IMR-90 (cell line): Measurements from ENCODE around the gene AIDA. TPM values are rescaled to one million over a fixed set of nuclear protein-coding genes. Genes with fewer than 3 reads are reported as not detected.
A peak's percentile ranks its signal among the peaks of the same experiment; 100 is the strongest.

Experiments
- ATAC-seq: fragments of 200-7000 bp; cut with Tn5 transposase; 2 replicates; pipeline ENCODE4 v1.9.1; 2020; ENCODE audit warnings: low read depth, mild to moderate bottlenecking, moderate library complexity
- BruUV-seq: library from RNA; stranded (reverse); fragments of 400-500 nt; replicated peaks from 2 replicates; lab custom pipeline; 2021; lab: Mats Ljungman, UMichigan
- CTCF ChIA-PET: fragments of 300-600 bp; formaldehyde crosslinking; extraction: SDS; loops from one replicate; lab custom pipeline; 2021; ENCODE audit warnings: antibody characterized with exemption; lab: Yijun Ruan, JAX
- POLR2A ChIA-PET: fragments of 300-600 bp; sonication (Branson Sonifier 250); formaldehyde crosslinking; loops from one replicate; lab custom pipeline; 2022; ENCODE audit warnings: antibody characterized with exemption; ENCODE audit not compliant: unreplicated experiment; lab: Charles Lee
- DNase-seq: peaks from one replicate; pipeline ENCODE4 v3.0.0; 2013
- H2AFZ ChIP-seq: replicated peaks from 2 replicates; pipeline ENCODE3; 2013; ENCODE audit warnings: low read length, mild to moderate bottlenecking; ENCODE audit not compliant: poor library complexity
- H2AK5ac ChIP-seq: 2 replicates; pipeline ENCODE4 v1.6.1; 2013; ENCODE audit warnings: low read depth, low read length, inconsistent platforms
- H2AK9ac ChIP-seq: replicated peaks from 2 replicates; pipeline ENCODE3; 2013; ENCODE audit warnings: mild to moderate bottlenecking, low read depth, low read length, moderate library complexity; ENCODE audit not compliant: poor library complexity
- H2BK120ac ChIP-seq: 2 replicates; pipeline ENCODE4 v1.6.1; 2013; ENCODE audit warnings: low read depth, low read length, inconsistent platforms
- H2BK15ac ChIP-seq: 3 replicates; pipeline ENCODE4 v1.6.1; 2013; ENCODE audit warnings: low read depth, low read length, inconsistent platforms
- H2BK20ac ChIP-seq: 2 replicates; pipeline ENCODE4 v1.6.1; 2013; ENCODE audit warnings: low read depth, mild to moderate bottlenecking, inconsistent platforms, low read length, moderate library complexity
- H2BK5ac ChIP-seq: 2 replicates; pipeline ENCODE4 v1.6.1; 2013; ENCODE audit warnings: mild to moderate bottlenecking, low read depth, low read length, inconsistent platforms; ENCODE audit not compliant: poor library complexity, severe bottlenecking
- H3K14ac ChIP-seq: replicated peaks from 2 replicates; pipeline ENCODE4 v1.6.1; 2013; ENCODE audit warnings: low read depth, low read length, inconsistent platforms
- H3K18ac ChIP-seq: 2 replicates; pipeline ENCODE4 v1.6.1; 2013; ENCODE audit warnings: low read depth, low read length, control low read depth
- H3K23ac ChIP-seq: 2 replicates; pipeline ENCODE4 v1.6.1; 2013; ENCODE audit warnings: low read depth, low read length, inconsistent platforms
- H3K27ac ChIP-seq: 2 replicates; pipeline ENCODE4 v1.5.1; 2013; ENCODE audit warnings: mild to moderate bottlenecking, control low read depth, low read length; ENCODE audit not compliant: insufficient read depth
- H3K27me3 ChIP-seq: 2 replicates; pipeline ENCODE4 v1.6.1; 2013; ENCODE audit warnings: low read length; ENCODE audit not compliant: control insufficient read depth, insufficient read depth
- H3K36me3 ChIP-seq: 2 replicates; pipeline ENCODE4 v1.6.1; 2013; ENCODE audit warnings: low read length, mixed read lengths; ENCODE audit not compliant: control insufficient read depth, insufficient read depth
- H3K4ac ChIP-seq: 2 replicates; pipeline ENCODE4 v1.6.1; 2013; ENCODE audit warnings: low read depth, low read length, inconsistent platforms
- H3K4me1 ChIP-seq: 2 replicates; pipeline ENCODE4 v1.6.1; 2013; ENCODE audit warnings: low read length, mixed read lengths; ENCODE audit not compliant: control insufficient read depth, insufficient read depth
- H3K4me2 ChIP-seq: 2 replicates; pipeline ENCODE4 v1.6.1; 2013; ENCODE audit warnings: low read depth, mild to moderate bottlenecking, control low read depth, low read length, moderate library complexity
- H3K4me3 ChIP-seq: 2 replicates; pipeline ENCODE4 v1.5.1; 2013; ENCODE audit warnings: low read depth, mild to moderate bottlenecking, control low read depth, low read length, moderate library complexity; ENCODE audit not compliant: insufficient read depth
- H3K56ac ChIP-seq: 2 replicates; pipeline ENCODE4 v1.6.1; 2013; ENCODE audit warnings: low read length, inconsistent platforms; ENCODE audit not compliant: insufficient read depth; ENCODE audit errors: extremely low read depth
- H3K79me1 ChIP-seq, 2 experiments: 2 replicates each; pipeline ENCODE4 v1.6.1; 2013; ENCODE audit warnings: low read length in 2 of 2, inconsistent platforms in 1 of 2, low read depth in 1 of 2
- H3K9ac ChIP-seq: 2 replicates; pipeline ENCODE4 v1.6.1; 2013; ENCODE audit warnings: low read depth, low read length, control low read depth
- H3K9me1 ChIP-seq: 2 replicates; pipeline ENCODE4 v1.6.1; 2013; ENCODE audit warnings: low read length, inconsistent platforms; ENCODE audit not compliant: insufficient read depth
- H3K9me3 ChIP-seq: 2 replicates; pipeline ENCODE4 v1.6.1; 2013; ENCODE audit warnings: low read length; ENCODE audit not compliant: control insufficient read depth, insufficient read depth
- H4K20me1 ChIP-seq: 2 replicates; pipeline ENCODE4 v1.6.1; 2013; ENCODE audit warnings: low read length, inconsistent platforms; ENCODE audit not compliant: insufficient read depth
- H4K5ac ChIP-seq: 2 replicates; pipeline ENCODE4 v1.6.1; 2013; ENCODE audit warnings: mild to moderate bottlenecking, low read depth, low read length, control low read depth
- H4K8ac ChIP-seq, 2 experiments: 2 replicates each; pipeline ENCODE4 v1.6.1; 2013; ENCODE audit warnings: low read depth in 2 of 2, low read length in 2 of 2, control low read depth in 1 of 2, inconsistent platforms in 1 of 2
- H4K91ac ChIP-seq: 2 replicates; pipeline ENCODE4 v1.6.1; 2013; ENCODE audit warnings: low read depth, low read length, inconsistent platforms; ENCODE audit not compliant: insufficient read depth
- CHD1 ChIP-seq: IDR thresholded peaks from 2 replicates; pipeline ENCODE4 v1.6.1; 2012; ENCODE audit warnings: low read depth, low read length, improper control_type of control experiment
- MAFK ChIP-seq: IDR thresholded peaks from 2 replicates; pipeline ENCODE4 v1.6.1; 2012; ENCODE audit warnings: low read depth, low read length, improper control_type of control experiment
- RCOR1 ChIP-seq: IDR thresholded peaks from 2 replicates; pipeline ENCODE4 v1.6.1; 2012; ENCODE audit warnings: mild to moderate bottlenecking, low read length, improper control_type of control experiment; ENCODE audit not compliant: insufficient replicate concordance
- WGBS, 2 experiments: methylation state at CpG; one replicate each; pipeline versions ENCODE4 v1.1.5 to v1.1.7; 2013; ENCODE audit warnings: missing lambda C conversion rate in 2 of 2; ENCODE audit not compliant: insufficient read length in 1 of 2; ENCODE audit errors: extremely low coverage in 2 of 2; 5-methylcytosine and 5-hydroxymethylcytosine counted together
- dilution Hi-C: fragments of 300-500 bp; cut with HindIII; formaldehyde crosslinking; loops from one replicate; pipeline ENCODE4 v1.14.3; 2018; ENCODE audit warnings: low sequenced_read_pairs; ENCODE audit not compliant: unreplicated experiment
- in situ Hi-C: fragments of 300-500 bp; cut with MboI; formaldehyde crosslinking; loops from 3 replicates; pipeline ENCODE4 v1.14.3; 2019; ENCODE audit warnings: low sequenced_read_pairs, inconsistent platforms, mixed read lengths
- intact Hi-C: fragments of 100-400 bp; cut with micrococcal nuclease; formaldehyde crosslinking; loops from 2 replicates; pipeline ENCODE4 v1.10.0; 2022
- polyA plus RNA-seq, 3 experiments: library from polyadenylated mRNA; depleted of rRNA; stranded (reverse); fragments of >200 nt; gene quantifications; 2 replicates each; pipeline ENCODE4 v1.2.3, GENCODE V29; 2012; ENCODE audit warnings: low replicate concordance in 1 of 3
- total RNA-seq: library from RNA; depleted of rRNA; stranded (reverse); fragments of >200 nt; gene quantifications from 2 replicates; pipeline ENCODE4 v1.2.3, GENCODE V29; 2012

AIDA gene
- total and polyA plus RNA-seq, 2 of the 4 experiments (the other 2 are of a cell fraction) = 47.9 to 48.6 TPM

DNA sequence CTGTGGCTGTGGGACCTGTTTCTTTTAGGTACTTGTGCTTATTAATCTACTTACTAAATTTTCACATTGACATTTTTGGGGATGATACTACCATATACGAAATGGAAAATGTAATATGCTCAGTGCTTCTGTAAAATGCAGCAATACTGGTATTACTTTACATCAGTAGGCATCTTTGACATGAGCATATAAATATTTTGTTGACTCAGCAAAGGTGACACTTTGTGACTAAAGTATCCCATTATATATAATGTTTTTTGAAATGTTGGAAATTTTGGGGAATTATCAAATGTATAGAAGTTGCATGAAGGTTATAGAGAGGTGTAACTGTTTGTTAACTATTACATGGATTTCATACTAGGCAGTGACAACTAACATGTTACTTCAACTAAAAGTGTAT, 22.4 kb upstream of the AIDA start:
- no peak overlapping the region for H2BK15ac ChIP-seq
- no TSS peak for BruUV-seq
- H4K20me1 ChIP-seq = no peaks in the 10 kb centered on the region
- no peak overlapping the region for H3K4ac ChIP-seq
- no peak overlapping the region for H3K23ac ChIP-seq
- H3K79me1 ChIP-seq = no peaks in the 10 kb centered on the region
- H3K4me1 ChIP-seq = peaks cover 6% of the 10 kb centered on the region
- H3K56ac ChIP-seq = no peak overlapping the region
- H3K4me3 ChIP-seq = no peak overlapping the region
- no peak overlapping the region for H2AK5ac ChIP-seq
- H3K18ac ChIP-seq = no peak overlapping the region
- H3K36me3 ChIP-seq = peaks cover 22% of the 10 kb centered on the region
- no peak for ATAC-seq
- H2AK9ac ChIP-seq = no peak overlapping the region
- no peak overlapping the region for H2BK5ac ChIP-seq
- no peak overlapping the region for H3K9ac ChIP-seq
- dilution Hi-C loops = no loop called here
- H2AFZ ChIP-seq = no peak overlapping the region
- TF ChIP-seq CHD1 (no peak), MAFK (peak; percentile 95), RCOR1 (no peak)
- H3K9me1 ChIP-seq = no peaks in the 10 kb centered on the region
- H4K8ac ChIP-seq = no peak overlapping the region
- no peak overlapping the region for H2BK20ac ChIP-seq
- in situ Hi-C loops = no loop called here
- no peak overlapping the region for H4K91ac ChIP-seq
- H3K27ac ChIP-seq = no peak overlapping the region
- ChIA-PET CTCF (no interaction called here), POLR2A (no interaction called here)
- H2BK120ac ChIP-seq = no peak overlapping the region
- H3K9me3 ChIP-seq = no peaks in the 10 kb centered on the region
- no peak overlapping the region for H3K4me2 ChIP-seq
- no peaks in the 10 kb centered on the region for H3K27me3 ChIP-seq
- H3K14ac ChIP-seq = no peak overlapping the region
- no peak overlapping the region for H4K5ac ChIP-seq
- intact Hi-C loops = loop anchor here (2.0 kb wide), 1 partner anchor 14 kb away; no protein-coding TSS in a partner anchor
- no CpG with 5 or more reads among the region's 1 CpG for WGBS, 2 experiments
- no peak for DNase-seq
